GM20431 (cell line): Measurements from ENCODE around the gene GJC3.
"Not testable (repeated sequence)": the region's sequence is repeated elsewhere in the genome, so short reads cannot be mapped to it uniquely, and the experiment has no call there.

ENCODE experiments used
- in situ Hi-C: fragments of 300-500 bp; cut with MseI, MboI; formaldehyde crosslinking; loops from one replicate; pipeline ENCODE4 v1.15.0; 2020; ENCODE audit warnings: low sequenced_read_pairs; ENCODE audit not compliant: unreplicated experiment

Gene GJC3

DNA sequence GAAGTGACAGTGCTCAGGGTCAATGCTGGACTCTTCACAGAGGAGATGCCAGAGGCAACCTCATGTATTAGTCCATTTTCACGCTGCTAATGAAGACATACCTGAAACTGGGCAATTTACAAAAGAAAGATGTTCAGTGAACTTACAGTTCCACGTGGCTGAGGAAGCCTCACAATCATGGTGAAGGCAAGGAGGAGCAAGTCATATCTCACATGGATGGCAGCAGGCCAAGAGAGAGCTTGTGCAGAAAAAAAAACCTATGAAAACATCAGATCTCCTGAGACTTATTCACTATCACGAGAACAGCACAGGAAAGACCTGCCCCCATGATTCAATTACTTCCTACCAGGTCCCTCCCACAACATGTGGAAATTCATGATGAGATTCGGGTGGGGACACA lies 5.6 kb upstream of the GJC3 start:
- in situ Hi-C loops = not testable (repeated sequence)

DNA sequence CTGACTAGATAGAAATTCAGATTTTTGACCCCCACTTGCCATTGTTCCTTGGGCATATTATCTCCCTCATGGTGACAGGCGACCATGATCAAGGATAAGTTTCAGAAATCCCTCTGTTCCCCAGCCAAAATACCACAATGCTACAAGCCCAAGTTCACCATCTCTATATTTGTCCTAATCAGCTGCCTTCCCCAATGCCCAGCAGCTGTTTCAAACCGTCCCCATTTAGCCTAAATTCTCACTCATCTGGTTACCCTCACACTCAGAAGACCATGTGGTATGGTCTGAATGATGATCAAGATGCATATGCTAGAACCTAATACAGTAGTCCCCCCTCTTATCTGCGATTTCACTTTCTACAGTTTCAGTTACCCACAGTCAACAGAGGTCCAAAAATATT lies 956 bp upstream of the GJC3 start:
- in situ Hi-C loops = no loop called here

DNA sequence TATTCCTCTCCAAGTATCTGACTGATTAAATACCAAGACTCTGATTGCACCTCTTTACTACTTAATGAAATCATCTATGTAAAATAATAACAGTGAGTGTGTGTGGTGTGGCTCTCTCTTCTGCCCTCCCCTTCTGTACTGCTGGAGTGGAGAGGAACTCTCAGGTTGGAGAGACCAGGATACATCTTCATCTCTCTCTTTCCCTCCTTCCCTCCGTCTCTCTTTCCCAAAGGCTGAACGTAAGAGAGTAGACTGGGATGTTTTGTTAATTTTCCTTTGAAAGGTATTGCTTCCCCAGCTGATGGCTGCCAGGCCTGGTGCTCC lies 272 bp upstream of the GJC3 start:
- in situ Hi-C loops = no loop called here

DNA sequence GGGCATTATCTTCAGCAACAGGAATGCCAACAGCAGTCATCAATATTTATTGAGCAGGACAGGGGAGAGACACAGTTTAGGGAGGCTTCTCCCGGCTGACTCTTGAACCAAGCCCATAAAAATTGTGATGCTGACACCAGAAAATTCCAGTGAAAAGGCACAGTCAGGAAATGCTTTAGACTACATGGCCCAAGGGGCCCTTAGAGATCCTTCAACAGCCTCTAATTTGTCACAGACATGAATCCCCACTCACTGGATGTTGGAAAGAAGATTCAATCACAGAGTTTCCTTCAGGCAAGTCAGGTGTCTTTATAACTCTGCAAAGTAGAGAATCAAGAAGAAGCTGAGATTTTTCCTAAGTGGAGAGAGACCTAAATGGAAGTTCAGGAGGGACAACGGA lies 1.2 kb downstream of the GJC3 start:
- in situ Hi-C loops = no loop called here

DNA sequence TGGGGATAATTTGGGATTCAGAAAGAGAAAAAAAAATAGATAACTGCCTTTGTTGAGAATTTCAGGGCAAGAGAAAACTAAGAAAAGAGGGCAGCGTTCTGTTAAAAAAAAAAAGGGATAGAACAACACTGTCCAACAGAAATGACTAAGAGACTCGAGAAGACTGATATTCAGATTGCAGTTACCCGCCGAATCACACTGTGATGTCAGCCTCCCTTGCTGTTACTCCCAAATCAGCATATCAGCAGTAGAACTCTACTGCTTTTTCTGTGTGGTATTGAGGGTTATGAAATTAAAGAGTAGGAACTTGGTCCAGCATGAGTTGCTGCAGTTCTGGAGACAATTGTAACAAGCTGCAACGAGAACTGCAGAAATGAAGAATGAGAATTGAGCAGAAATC lies 1.9 kb downstream of the GJC3 start:
- in situ Hi-C loops = no loop called here

DNA sequence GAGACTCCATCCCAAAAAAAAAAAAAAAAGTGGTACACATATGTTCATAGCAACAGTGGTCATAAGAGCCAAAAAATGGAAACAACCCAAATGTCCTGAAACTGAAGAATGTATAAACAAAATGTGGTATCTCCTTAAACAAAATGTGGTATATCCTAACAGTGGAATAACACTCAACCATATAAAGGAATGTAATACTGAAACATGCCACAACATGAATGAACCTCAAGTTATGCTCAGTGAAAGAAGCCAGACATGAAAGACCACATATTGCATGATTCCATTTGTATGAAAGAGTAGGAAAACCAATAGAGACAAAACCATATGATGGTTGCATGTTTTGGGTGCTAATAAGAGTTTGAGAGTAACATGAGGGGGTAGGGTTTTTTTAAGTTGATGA lies 3.1 kb downstream of the GJC3 start:
- in situ Hi-C loops = no loop called here

DNA sequence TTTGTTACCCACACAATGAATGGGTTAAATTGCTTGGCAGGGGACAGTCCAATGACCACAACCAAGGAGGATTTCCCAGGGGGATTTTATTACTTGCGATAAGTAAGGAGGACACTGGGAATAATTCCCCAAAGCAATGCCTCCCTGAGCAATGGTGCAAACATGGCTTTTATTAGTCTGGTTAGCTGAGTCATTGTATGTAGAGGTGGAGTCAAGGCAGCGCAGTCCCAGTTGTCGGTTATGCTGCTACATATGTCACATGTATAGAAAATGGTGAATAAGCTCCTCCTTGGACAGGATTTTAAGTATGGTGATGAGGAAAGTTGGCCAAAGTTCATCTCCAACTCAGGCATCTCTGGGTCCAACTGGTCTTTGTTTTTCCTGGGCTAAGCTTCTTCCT lies 6.2 kb downstream of the GJC3 start:
- in situ Hi-C loops = no loop called here

DNA sequence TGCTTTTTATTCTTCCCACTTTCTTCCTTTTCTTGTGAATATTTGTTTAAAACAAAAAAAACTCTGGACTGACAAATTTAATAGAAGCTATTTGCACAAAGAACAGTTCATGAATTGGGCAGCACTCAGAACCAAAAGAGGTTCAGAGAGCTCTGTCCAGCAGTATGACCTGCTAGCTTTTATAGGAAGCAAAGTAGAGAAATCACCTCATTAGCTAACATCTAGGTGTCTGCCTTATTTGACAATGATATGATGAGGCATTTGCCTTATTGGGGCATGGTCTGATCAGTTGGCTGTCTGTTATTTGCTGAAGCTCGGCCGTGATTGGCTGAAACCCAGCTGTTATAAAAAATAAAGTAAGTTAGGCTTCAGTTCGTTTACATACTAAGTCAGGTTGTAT lies 9.3 kb downstream of the GJC3 start:
- in situ Hi-C loops = no loop called here

DNA sequence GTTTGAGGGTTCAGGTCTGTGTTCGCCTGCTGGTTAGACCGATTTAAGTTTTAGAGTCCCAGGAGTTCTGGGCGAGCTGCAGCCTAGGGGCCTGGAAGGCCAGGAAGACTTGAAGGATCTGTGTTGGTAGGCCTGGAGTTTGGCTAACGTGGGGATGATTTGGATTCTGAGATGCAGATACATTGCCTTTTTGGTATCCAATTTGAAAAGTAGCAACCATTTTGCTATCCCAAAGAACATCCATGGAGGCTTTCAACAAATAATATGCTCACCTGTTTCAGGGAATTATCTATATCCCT lies 9.7 kb downstream of the GJC3 start:
- in situ Hi-C loops = loop anchor here (10.0 kb wide), 1 partner anchor 65 kb away; no protein-coding TSS in a partner anchor

DNA sequence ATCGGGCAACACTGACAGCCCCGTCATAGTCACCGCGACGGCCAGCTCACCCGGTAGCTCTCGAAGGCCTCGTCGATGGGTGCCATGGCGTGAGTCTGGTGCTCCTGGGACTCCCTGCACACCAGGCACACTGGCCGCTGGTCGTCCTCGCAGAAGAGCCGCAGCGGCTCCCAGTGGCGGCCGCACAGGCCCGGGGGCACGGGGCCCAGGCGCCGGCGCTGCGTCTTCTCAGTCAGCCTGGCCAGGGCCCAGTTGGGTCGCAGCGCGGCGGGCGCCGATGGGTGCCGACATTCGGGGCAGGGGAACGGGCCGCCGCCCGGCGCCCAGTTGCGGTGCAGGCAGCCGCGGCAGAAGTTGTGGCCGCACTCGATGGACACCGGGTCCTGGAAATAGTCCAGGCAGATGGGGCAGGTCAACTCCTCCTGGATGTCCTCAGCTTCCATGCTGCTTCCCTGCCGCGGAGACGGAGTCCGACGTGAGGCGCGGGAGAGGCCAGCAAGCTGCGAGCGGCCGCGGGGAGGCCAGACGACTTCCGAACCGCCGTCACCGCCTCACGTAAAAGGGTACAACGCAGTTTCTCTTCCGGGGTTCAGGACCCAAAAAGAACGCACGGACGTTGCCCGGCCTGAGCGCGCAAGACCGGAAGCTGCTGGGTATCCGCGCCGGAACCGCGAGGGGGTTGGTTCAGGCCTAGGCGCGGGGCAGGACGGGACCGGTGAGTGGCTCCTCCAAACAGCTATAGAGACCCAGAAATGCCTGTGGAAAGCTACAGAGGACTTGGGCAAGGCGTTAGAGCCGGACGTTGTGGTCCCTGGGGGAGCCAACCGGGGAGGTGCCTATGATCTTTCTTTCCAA lies 10.2 kb downstream of the GJC3 start, which contains the start of gene TRIM4:
Gene TRIM4, minus strand, starts transcription at position 572 of the 855 bp plus-strand sequence. Its CDS starts 129 bp downstream, at position 443.
- in situ Hi-C loops = loop anchor here (10.0 kb wide), 1 partner anchor 66 kb away; no protein-coding TSS in a partner anchor

DNA sequence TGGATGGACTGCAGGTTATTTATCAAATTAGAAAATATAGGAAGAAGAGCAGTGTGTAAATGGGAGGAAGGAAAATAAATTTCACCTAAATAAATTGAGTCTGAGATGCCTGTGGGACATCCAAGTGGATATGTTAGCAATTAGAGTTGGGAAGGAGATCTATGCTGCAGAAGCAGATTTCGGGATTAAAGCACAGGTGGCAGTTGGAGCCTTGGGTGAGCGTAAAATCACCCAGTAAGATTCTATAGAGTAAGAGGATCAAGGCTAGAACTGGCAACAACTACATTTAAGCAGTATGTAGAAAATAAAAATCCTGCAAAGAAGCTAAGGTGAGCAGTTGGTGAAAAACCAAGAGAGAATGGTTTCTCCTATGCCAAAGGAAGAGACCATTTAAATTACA lies 18.4 kb downstream of the GJC3 start:
- in situ Hi-C loops = loop anchor here (10.0 kb wide), 1 partner anchor 74 kb away; no protein-coding TSS in a partner anchor

DNA sequence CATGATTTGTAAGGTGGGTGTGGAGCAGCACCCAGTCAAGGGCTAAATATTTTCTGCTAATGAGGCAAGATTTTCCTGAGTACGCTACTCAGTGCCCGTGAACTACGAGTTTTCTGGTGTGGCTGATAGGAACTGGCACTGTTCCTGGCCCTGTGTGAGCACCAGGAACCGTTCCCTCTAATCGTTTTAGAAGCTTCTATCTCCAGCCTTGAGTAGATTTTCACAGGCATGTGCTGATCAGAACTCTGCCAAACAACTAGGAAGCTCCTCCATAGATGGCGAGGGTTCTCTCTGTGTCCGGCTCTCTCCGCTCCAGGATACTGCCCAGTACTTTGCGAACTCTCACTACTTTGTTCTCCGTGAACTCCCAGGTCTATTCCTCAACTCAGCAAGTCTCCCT lies 27.8 kb downstream of the GJC3 start:
- in situ Hi-C loops = no loop called here

DNA sequence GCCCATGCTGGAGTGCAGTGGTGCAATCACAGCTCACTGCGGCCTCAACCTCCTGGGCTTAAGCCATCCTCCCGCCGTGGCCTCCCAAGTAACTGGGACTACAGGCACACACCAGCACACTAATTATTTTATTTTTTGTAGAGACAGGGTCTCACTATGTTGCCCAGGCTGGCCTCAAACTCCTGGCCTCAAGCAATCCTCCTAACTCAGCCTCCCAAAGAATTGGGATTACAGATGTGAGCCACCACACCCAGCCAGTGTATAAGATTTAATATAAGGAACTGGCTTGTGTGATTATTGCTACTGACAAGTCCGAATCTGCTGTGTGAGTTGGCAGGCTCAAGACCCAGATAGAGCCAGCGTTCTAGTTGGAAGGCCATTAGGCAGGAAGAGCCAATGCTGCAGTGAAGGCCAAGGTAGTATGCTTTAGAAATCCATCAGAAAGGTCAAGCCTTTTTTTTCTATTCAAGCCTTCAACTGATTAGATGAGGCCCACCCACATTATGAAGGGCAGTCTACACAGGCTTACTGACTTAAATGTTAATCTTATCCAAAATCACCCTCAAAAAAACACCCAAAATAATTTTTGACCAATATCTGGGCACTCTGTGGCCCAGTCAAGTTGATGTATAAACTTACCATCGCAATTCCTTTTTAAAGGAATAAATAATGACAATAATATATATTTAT lies 29.4 kb downstream of the GJC3 start:
- in situ Hi-C loops = no loop called here

DNA sequence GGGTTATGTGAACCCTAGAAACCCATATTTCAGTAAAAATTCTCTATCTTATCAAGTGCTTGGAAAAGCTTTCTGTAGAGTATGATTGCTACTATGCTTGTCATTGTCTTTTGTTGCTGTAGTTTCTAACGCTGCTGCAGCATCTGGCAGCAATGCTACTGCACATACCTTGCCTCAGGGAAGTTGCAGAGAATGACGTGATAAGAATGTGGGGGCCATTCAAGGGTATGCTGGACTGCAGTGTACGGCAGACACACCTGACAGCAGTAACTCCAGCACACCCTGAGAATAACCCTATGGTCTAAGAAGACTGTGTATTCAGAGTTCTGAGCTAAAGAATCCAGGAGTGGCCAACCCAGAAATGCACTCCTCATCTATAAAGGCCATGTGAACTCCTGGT lies 30.6 kb downstream of the GJC3 start:
- in situ Hi-C loops = no loop called here

DNA sequence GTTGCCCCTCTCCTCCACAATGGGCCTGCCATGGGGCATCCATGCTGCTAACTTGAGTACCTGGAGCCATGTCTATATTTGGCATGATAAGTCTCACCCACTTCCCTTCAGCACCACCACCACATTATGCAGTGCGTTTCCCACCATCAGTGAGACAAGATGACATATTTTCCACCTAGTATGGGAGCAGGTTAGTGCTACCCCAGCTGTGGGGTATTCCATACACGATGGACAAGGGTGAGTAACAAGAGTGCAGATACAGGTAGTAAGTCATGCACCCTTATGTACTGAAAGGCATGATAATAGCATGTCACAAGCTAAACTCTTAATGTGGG lies 31.4 kb downstream of the GJC3 start:
- in situ Hi-C loops = no loop called here

DNA sequence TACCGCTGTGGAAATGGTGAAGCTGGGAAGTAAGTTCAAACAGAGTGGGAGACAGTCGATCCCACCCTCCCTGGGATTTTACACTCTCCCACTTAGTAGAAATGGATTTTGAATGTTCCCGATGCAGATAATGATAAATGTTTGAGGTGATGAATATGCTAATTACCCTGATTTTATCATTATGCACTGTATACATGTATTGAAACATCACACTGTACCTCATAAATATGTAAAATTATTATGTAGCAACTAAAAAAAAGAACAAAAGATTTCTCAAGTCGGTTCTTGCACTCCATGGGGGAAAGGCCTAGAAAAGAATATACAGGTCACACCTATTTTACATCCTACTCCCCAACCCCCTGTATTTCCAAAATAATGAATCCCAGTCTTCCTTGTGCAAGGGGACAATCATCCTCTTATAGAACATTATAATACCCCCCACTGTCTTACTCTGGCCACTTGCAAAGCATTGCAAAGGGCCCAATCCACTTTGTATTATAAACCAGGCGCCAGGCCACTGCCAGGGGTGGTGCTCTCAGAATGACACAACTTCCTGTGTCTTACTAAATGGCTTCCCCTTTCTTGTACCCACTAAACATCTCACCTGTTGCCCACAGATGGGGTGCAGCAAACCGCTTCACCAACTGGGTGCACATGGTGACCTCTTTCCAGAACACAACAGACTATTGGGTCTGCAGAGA lies 31.9 kb downstream of the GJC3 start:
- in situ Hi-C loops = no loop called here

DNA sequence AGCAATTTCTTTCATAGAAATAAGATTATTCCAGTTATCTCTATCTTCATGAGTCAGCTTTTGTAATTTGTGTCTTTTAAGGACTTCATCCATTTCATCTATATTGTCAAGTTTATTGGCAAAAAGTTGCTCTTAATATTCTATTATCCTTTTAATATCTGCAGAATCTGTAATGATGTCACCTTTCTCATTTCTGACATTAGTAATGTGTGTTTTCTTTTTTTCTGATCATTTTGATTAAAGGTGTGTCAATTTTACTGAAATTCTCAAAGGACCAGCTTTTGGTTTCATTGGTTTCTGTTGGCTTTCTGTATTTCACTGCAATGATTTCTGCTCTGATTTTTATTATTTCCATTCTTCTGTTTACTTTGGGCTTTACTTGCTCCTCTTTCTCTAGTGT lies 34.7 kb downstream of the GJC3 start:
- in situ Hi-C loops = no loop called here

DNA sequence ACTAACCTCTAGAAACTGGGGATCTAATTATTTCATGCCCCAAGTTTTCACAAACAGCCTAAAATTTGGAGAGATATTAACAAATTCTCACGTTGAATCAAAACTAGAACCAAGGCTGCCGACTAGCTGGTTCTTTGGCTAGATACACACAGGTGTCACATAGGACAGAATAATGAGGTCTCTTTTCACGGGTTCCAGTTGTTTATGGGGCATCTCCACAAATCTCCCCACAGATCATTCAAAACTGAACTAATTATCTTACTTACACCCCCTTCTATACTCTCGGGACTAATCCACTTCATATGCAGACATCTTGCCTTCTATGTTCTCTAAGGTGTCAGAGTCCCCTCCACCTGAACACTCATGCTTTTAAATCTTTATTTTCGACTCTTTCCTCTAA lies 36.1 kb downstream of the GJC3 start:
- in situ Hi-C loops = no loop called here

DNA sequence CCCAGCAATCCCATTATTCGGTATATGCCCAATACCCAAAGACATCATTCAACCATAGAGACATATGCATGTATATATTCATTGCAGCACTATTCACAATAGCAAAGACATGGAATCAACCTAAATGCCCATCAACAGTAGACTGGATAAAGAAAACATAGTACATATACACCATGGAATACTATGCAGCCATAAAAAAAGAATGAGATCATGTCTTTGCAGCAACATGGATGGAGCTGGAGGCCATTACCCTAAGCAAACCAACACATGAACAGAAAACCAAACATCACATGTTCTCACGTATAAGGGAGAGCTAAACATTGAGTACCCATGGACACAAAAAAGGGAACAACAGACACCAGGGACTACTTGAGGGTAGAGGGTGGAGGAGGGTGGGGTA lies 39.1 kb downstream of the GJC3 start:
- in situ Hi-C loops = not testable (repeated sequence)

DNA sequence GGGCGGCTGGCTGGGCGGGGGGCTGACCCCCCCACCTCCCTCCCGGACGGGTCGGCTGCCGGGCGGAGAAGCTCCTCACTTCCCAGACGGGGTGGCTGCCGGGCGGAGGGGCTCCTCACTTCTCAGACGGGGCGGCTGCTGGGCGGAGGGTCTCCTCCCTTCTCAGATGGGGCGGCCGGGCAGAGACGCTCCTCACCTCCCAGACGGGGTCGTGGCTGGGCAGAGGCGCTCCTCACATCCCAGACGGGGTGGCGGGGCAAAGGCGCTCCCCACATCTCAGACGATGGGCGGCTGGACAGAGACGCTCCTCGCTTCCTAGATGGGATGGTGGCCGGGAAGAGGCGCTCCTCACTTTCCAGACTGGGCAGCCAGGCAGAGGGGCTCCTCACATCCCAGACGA lies 41.1 kb downstream of the GJC3 start:
- in situ Hi-C loops = not testable (repeated sequence)

DNA sequence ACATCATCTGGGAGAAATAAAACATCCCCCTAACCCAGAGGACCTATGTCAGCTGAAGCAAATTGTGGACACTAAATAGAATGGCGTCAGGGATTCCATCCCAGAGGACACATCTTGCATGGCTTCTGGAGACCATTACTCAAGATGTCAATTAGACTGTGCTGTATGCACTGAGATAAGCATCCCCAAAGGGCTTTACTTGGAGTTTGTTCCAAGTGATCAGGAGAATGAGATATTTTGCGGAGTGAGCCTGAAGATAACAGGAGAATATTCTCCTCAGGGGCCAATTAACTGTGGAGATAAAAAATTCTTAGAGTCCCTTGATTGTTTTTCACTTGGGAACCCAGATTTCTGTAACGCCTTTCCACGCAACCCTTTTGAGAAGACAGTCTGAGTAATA lies 48.0 kb downstream of the GJC3 start:
- in situ Hi-C loops = no loop called here
